Pancreas (tissue), 10 donors: ENCODE data around the gene CPLX1. TPM values are rescaled to one million over a fixed set of nuclear protein-coding genes. Genes with fewer than 3 reads are reported as not detected.
A peak's percentile ranks its signal among the peaks of the same experiment; 100 is the strongest.

ENCODE experiments used
- ATAC-seq, 4 donors: fragments of 200-7000 bp; cut with Tn5 transposase; one replicate each; pipeline versions ENCODE4 v1.8.0 to v1.9.1; 2020; ENCODE audit warnings: mild to moderate bottlenecking in 4 of 4, moderate library complexity in 4 of 4
- DNase-seq, 6 donors: peaks; one replicate each; pipeline ENCODE4 v3.0.0-alpha.2; 2020
- FAIRE-seq: peaks from 2 replicates; lab custom pipeline; 2012; peaks lifted over from hg19 to GRCh38; lab: Jason Lieb, UNC
- H3K27ac ChIP-seq, 4 donors: fragments of 200-600 bp; sonication (generic); 1 replicate in 3 of 4; 2 replicates in 1 of 4; pipeline versions ENCODE4 v1.5.0 to v1.8.0; 2020
- H3K27me3 ChIP-seq, 4 donors: fragments of 200-600 bp; one replicate each; pipeline ENCODE4 v1.8.0; 2021
- H3K36me3 ChIP-seq, 3 donors: fragments of 200-600 bp; sonication (generic) in 1 of 3; one replicate each; pipeline versions ENCODE4 v1.5.0 to v1.8.0; 2020 to 2021
- H3K4me1 ChIP-seq, 3 donors: fragments of 200-600 bp; one replicate each; pipeline ENCODE4 v1.8.0; 2021
- H3K4me3 ChIP-seq, 4 donors: fragments of 200-600 bp; sonication (generic) in 2 of 4; one replicate each; pipeline versions ENCODE4 v1.5.0 to v1.8.0; 2020 to 2021
- H3K9me3 ChIP-seq, 4 donors: fragments of 200-600 bp; one replicate each; pipeline ENCODE4 v1.8.0; 2021
- WGBS, 2 donors: extraction: QIAGEN DNeasy Blood & Tissue Kit; methylation state at CpG; one replicate each; pipeline ENCODE4 v1.1.7; 2013; 5-methylcytosine and 5-hydroxymethylcytosine counted together
- intact Hi-C, 3 donors: fragments of 100-400 bp; cut with DNase I; formaldehyde crosslinking; loops; one replicate each; pipeline versions ENCODE4 v1.11.1 to v1.14.2; 2022
- polyA plus RNA-seq, 2 donors: library from polyadenylated mRNA; stranded (reverse); fragments of 200-250 nt; gene quantifications; one replicate each; pipeline ENCODE4 v1.2.3, GENCODE V29; 2013
- total RNA-seq, 6 donors: library from RNA; stranded (reverse); fragmentation: NEBNext Ultra II Directional in 4 of 6; extraction: Animal tissue kit (Norgen Biotek cat#: 25700) in 4 of 6; gene quantifications; one replicate each; pipeline versions ENCODE4 v1.2.1 to v1.2.4, GENCODE V29; 2021 to 2023
- TF ChIP-seq, protein P1 (sequence below), 4 donors: fragments of 200-600 bp; sonication (generic) in 3 of 4; IDR thresholded peaks; one replicate each; pipeline versions ENCODE4 v1.5.0 to v1.8.0; 2021; ENCODE audit warnings: antibody characterized with exemption in 4 of 4
- donor health status: healthy with polysubstance abuse.
- donor health status: DM: no; HTN: no; CAD: no; lungs with moderate emphysema.
- donor health status: DM: no; HTN: no; CAD: no.
- donor health status: control.
- donor health status: control.
- donor health status: Bipolar disorder and iron deficiency.
- donor health status: DM: yes; HTN: yes; CAD: no.
- donor health status: DM: no; HTN: no; CAD: no.
- donor health status: DM: no; HTN: no; CAD: no.
- donor health status: DM: yes; HTN: yes; CAD: no.

Gene CPLX1
- total and polyA plus RNA-seq, 8 donors = 0.51 to 7.7 (median 1.4) TPM

DNA sequence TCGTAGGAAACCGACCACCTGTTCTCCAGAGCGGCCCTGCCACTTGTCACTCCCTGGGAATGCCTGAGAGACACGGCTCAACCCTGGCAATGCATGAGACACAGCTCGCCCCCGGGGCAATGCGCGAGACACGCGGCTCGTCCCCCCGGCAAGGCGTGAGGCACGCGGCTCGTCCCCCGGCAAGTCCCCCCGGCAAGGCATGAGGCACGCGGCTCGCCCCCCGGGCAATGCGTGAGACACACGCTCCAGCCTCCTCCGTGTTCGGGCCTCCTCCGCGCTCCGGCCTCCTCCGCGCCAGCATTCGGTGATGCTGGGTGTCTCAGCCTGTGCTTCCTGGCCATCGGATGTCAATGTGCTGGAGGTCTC lies 27.5 kb upstream of the CPLX1 start:
- DNase-seq = peak in 2 of 6 donors; percentile 23 to 55
- TF ChIP-seq, protein P1, sequence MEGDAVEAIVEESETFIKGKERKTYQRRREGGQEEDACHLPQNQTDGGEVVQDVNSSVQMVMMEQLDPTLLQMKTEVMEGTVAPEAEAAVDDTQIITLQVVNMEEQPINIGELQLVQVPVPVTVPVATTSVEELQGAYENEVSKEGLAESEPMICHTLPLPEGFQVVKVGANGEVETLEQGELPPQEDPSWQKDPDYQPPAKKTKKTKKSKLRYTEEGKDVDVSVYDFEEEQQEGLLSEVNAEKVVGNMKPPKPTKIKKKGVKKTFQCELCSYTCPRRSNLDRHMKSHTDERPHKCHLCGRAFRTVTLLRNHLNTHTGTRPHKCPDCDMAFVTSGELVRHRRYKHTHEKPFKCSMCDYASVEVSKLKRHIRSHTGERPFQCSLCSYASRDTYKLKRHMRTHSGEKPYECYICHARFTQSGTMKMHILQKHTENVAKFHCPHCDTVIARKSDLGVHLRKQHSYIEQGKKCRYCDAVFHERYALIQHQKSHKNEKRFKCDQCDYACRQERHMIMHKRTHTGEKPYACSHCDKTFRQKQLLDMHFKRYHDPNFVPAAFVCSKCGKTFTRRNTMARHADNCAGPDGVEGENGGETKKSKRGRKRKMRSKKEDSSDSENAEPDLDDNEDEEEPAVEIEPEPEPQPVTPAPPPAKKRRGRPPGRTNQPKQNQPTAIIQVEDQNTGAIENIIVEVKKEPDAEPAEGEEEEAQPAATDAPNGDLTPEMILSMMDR (IDR thresholded peaks at IDR 0.05) = no peak
- intact Hi-C loops = no loop called here

DNA sequence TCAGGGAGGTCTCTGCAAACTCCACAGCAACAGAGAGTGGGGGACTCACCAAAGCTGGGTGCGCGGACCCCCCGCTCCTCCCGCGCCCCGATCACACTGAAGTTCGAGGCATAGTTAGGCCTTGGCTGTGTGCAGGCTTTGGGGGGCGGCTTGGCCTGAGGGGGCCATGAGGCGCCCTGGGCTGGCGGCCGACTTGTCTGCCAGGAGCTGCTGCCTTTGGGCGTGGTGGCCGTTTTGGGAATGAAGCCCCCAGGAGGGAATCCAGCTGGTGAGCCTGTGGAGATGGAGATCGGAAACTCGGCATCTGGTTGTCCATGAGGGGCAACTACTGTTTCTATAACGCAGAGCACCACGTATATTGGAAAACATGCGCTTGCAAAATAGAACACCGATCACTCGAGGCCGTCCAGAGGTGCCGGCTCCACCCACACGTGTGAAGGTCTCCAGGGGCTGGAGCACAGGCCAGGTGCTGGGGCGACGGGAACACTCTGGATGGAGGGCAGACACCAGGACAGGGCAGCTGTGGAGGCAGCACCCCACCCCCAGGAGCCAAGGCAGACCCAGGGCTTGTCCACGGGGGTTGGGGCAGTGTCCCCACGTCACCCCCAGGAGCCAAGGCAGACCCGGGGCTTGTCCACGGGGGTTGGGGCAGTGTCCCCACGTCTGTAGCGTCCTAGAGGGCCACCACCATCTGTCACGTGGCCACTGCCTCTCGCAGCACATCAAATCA lies 25.9 kb upstream of the CPLX1 start:
- intact Hi-C loops = no loop called here

More for the DNA sequence above, 27.5 kb upstream of the CPLX1 start:
- ATAC-seq = no peak
- Histone ChIP-seq H3K27me3 (no peaks in the 10 kb centered on the region), H3K4me1 (no peaks in the 10 kb centered on the region), H3K9me3 (no peaks in the 10 kb centered on the region), H3K4me3 (no peak overlapping the region), H3K36me3 (peaks cover 3 to 39% (median 7%) of the 10 kb centered on the region in 3 donors), H3K27ac (no peak overlapping the region)
- 94 to 95% methylated on average over 33 of the region's 33 CpGs for WGBS, 2 donors
- no peak for FAIRE-seq

DNA sequence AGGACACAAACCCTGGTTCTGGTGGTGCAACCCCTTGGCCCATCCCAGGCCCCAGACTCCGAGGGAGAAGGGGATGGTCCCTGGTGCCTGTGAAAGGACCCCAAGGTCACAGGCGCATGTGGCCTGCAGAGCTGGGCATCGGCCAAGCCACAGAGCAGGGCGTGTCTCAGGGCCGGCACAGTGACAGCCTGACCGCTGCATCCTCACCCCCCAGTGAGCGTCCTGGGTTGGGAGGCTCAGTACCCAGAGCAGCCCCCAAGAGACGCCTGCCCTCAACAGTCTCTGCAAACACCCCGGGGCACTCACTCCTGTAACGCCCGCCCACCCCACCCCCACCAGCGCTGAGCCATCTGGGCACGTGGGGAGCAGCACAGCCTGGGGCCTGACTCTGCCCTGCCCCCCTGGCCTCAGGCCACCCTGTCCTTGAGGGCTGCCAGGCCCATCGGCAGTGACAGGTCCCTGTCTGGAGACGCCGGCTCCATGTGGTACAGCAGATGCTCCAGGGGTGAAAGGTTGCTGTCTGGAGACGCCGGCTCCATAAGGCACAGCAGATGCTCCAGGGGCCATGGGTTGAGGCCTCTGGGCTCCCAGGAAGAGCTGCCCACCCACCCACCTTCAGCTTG lies 24.5 kb upstream of the CPLX1 start:
- H3K27me3 ChIP-seq = no peaks in the 10 kb centered on the region
- H3K36me3 ChIP-seq = peaks cover 3 to 29% (median 7%) of the 10 kb centered on the region in 3 donors
- TF ChIP-seq, protein P1 (IDR thresholded peaks at IDR 0.05) = no peak
- no peak overlapping the region for H3K4me3 ChIP-seq
- FAIRE-seq (no peak), DNase-seq (peak in 3 of 6 donors; percentile 15 to 41 (median 38)), ATAC-seq (peak in 1 of 4 donors; percentile 16)
- H3K4me1 ChIP-seq = no peaks in the 10 kb centered on the region
- intact Hi-C loops = no loop called here
- H3K9me3 ChIP-seq = no peaks in the 10 kb centered on the region
- WGBS, 2 donors = 80 to 89% methylated on average over 14 to 18 of the region's 18 CpGs
- H3K27ac ChIP-seq = no peak overlapping the region

More for the DNA sequence above, 25.9 kb upstream of the CPLX1 start:
- 95 to 97% methylated on average over 33 of the region's 33 CpGs for WGBS, 2 donors
- no peak overlapping the region for H3K4me3 ChIP-seq
- H3K27ac ChIP-seq = no peak overlapping the region
- H3K4me1 ChIP-seq = no peaks in the 10 kb centered on the region
- TF ChIP-seq, protein P1 (IDR thresholded peaks at IDR 0.05) = no peak
- ATAC-seq = no peak
- H3K36me3 ChIP-seq = peaks cover 3 to 29% (median 7%) of the 10 kb centered on the region in 3 donors
- no peaks in the 10 kb centered on the region for H3K27me3 ChIP-seq
- no peak for FAIRE-seq
- DNase-seq = peak in 3 of 6 donors; percentile 17 to 55 (median 45)
- no peaks in the 10 kb centered on the region for H3K9me3 ChIP-seq

DNA sequence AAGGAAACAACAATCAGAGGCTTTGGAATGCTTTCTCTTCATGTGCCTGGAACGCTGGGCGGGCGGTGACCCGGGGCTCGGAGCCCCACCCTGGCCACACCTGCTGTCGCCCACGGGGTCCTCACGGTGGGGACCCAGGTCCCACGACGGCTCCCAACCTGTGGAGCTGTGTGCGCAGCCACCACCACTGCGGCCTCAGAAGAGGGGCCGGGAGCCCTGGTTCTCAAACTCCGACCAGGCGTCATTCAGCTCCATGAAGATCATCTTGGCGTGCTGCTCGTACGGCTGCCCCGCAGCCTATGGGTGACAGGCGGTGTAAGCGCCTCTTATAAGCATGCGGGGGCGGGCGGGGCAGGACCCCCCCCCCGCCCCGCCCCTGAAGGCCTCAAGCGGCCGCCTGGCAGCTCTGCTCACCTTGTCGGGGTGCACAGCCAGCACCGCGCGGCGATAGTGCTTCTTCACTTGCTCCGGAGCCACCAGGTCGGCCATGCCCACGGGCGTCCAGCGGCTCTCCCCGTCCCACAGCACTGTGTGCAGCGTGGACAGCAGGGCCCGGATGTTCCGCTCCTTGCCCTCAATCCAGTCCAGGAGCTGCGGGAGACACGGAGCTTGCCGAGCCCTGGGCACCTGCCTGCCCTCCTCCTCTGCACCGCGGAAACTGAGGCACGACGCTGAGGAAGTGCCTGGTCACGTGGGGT lies 23.7 kb upstream of the CPLX1 start:
- no peaks in the 10 kb centered on the region for H3K27me3 ChIP-seq
- no peaks in the 10 kb centered on the region for H3K4me1 ChIP-seq
- TF ChIP-seq, protein P1 (IDR thresholded peaks at IDR 0.05) = no peak
- ATAC-seq (no peak), FAIRE-seq (no peak), DNase-seq (peak in 3 of 6 donors; percentile 21 to 60 (median 57))
- no peak overlapping the region for H3K4me3 ChIP-seq
- no peaks in the 10 kb centered on the region for H3K9me3 ChIP-seq
- H3K27ac ChIP-seq = no peak overlapping the region
- 97 to 98% methylated on average over 47 to 50 of the region's 50 CpGs for whole genome bisulfite sequencing, 2 donors
- intact Hi-C loops = no loop called here
- H3K36me3 ChIP-seq = peaks cover 3 to 29% (median 7%) of the 10 kb centered on the region in 3 donors
